Fibroblast of lung (primary cell): ENCODE measurements around the gene SLC17A5. TPM values are rescaled to one million over a fixed set of nuclear protein-coding genes. Genes with fewer than 3 reads are reported as not detected.
"Not testable (repeated sequence)": the region's sequence is repeated elsewhere in the genome, so short reads cannot be mapped to it uniquely, and the experiment has no call there.

Source experiments
- DNase-seq, 2 donors: peaks; one replicate each; pipeline versions ENCODE4 v3.0.0 to v3.0.0-alpha.2; 2010; ENCODE audit warnings: low read depth in 2 of 2
- H2AFZ ChIP-seq: 2 replicates; pipeline ENCODE4 v1.5.1; 2012; ENCODE audit warnings: low read length, control low read depth, inconsistent platforms
- H3K27ac ChIP-seq: 2 replicates; pipeline ENCODE4 v1.5.1; 2011; ENCODE audit warnings: low read length, control low read depth; ENCODE audit not compliant: insufficient read depth
- H3K27me3 ChIP-seq: 2 replicates; pipeline ENCODE4 v1.5.1; 2011; ENCODE audit warnings: mild to moderate bottlenecking, low read length; ENCODE audit not compliant: control insufficient read depth, insufficient read depth
- H3K36me3 ChIP-seq: 2 replicates; pipeline ENCODE4 v1.5.1; 2011; ENCODE audit warnings: low read length; ENCODE audit not compliant: control insufficient read depth, insufficient read depth
- H3K4me1 ChIP-seq: 2 replicates; pipeline ENCODE4 v1.5.1; 2011; ENCODE audit warnings: low read length; ENCODE audit not compliant: control insufficient read depth, insufficient read depth; ENCODE audit errors: extremely low read depth
- H3K4me2 ChIP-seq: 2 replicates; pipeline ENCODE4 v1.5.1; 2011; ENCODE audit warnings: low read length, control low read depth; ENCODE audit not compliant: insufficient read depth; ENCODE audit errors: extremely low read depth
- H3K4me3 ChIP-seq, 4 experiments: fragments of 200-600 bp in 1 of 4; sonication (generic) in 1 of 4; replicated peaks in 1 of 4; 2 replicates each; pipeline ENCODE4 v1.5.1; 2011 to 2016; ENCODE audit warnings: low read length in 4 of 4, low read depth in 3 of 4, mild to moderate bottlenecking in 3 of 4, control low read depth in 2 of 4, inconsistent platforms in 1 of 4, mixed read lengths in 1 of 4; ENCODE audit not compliant: insufficient read depth in 1 of 4; ENCODE audit errors: control extremely low read depth in 1 of 4
- H3K79me2 ChIP-seq: 2 replicates; pipeline ENCODE4 v1.5.1; 2012; ENCODE audit warnings: mild to moderate bottlenecking, low read length, inconsistent platforms; ENCODE audit not compliant: control insufficient read depth, insufficient read depth
- H3K9ac ChIP-seq: 2 replicates; pipeline ENCODE4 v1.5.1; 2011; ENCODE audit warnings: mild to moderate bottlenecking, low read length, control low read depth; ENCODE audit not compliant: insufficient read depth
- H3K9me3 ChIP-seq: 2 replicates; pipeline ENCODE4 v1.5.1; 2012; ENCODE audit warnings: low read depth, low read length; ENCODE audit not compliant: control insufficient read depth, insufficient read depth
- H4K20me1 ChIP-seq: 2 replicates; pipeline ENCODE4 v1.5.1; 2011; ENCODE audit warnings: low read length; ENCODE audit not compliant: control insufficient read depth, insufficient read depth; ENCODE audit errors: extremely low read depth
- CTCF ChIP-seq, 2 donors: IDR thresholded peaks in 1 of 2; conservative IDR thresholded peaks in 1 of 2; 1 replicate in 1 of 2; 2 replicates in 1 of 2; pipeline ENCODE4 v1.5.1; 2011 to 2012; ENCODE audit warnings: low read length in 2 of 2, control low read depth in 1 of 2, inconsistent platforms in 1 of 2, low read depth in 1 of 2, mild to moderate bottlenecking in 1 of 2
- EZH2 ChIP-seq: IDR thresholded peaks from 2 replicates; pipeline ENCODE4 v1.5.1; 2012; ENCODE audit warnings: low read length, control low read depth, mild to moderate bottlenecking; ENCODE audit errors: missing control alignments
- polyA plus RNA-seq, 2 donors: library from polyadenylated mRNA; depleted of rRNA in 1 of 2; stranded (reverse) in 1 of 2; unstranded in 1 of 2; fragments of >200 nt; gene quantifications; 2 replicates each; pipeline ENCODE4 v1.2.1, GENCODE V29; 2011 to 2012; ENCODE audit warnings: missing spikeins in 1 of 2
- total RNA-seq: library from RNA; depleted of rRNA; stranded (reverse); fragments of >200 nt; gene quantifications from 2 replicates; pipeline ENCODE4 v1.2.1, GENCODE V29; 2014

The SLC17A5 gene
- total and polyA plus RNA-seq, 2 donors (not counting 1 experiment from before 2014, with no cell fraction given), result 39.3 to 56.8 TPM

DNA sequence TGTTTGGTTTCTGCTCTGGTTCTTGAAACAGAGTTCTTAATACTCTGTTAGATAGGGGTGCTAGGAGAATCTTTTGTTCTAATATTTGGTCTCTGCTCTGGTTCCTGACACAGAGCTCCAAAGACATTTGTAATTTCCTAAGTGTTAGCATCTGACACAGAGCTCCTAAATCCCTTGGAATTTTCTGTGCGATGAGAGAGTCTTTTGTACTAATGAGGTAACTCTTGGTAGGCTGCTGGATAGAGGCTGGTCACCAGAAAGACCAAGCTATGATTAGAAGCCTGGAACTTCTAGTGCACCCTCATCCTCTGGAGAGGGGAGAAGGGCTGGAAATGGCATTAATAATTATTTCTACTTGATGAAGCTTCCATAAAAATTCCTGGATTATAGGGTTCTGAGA lies 34.6 kb upstream of the SLC17A5 start:
- no peaks in the 10 kb centered on the region for H3K27me3 ChIP-seq
- no peaks in the 10 kb centered on the region for H3K9me3 ChIP-seq
- no peak overlapping the region for H3K27ac ChIP-seq
- H3K4me3 ChIP-seq, result no peak overlapping the region
- no peak overlapping the region for H3K9ac ChIP-seq
- peaks cover 4% of the 10 kb centered on the region for H3K4me1 ChIP-seq
- no peak overlapping the region for H3K4me2 ChIP-seq
- TF ChIP-seq CTCF (conservative IDR thresholded peaks at IDR 0.05 in 1 of 2, IDR thresholded peaks at IDR 0.05 in 1 of 2; ENCODE audit: low read depth in 1 of 2, low read length in 2 of 2), result no peak
- no peak for TF ChIP-seq EZH2
- no peaks in the 10 kb centered on the region for H3K36me3 ChIP-seq
- no peak for DNase-seq
- no peaks in the 10 kb centered on the region for H3K79me2 ChIP-seq
- no peak overlapping the region for H2AFZ ChIP-seq
- H4K20me1 ChIP-seq, result no peaks in the 10 kb centered on the region

- not testable (repeated sequence) for H3K9ac ChIP-seq, H3K79me2 ChIP-seq, H2AFZ ChIP-seq, H3K9me3 ChIP-seq, H3K4me2 ChIP-seq, H3K36me3 ChIP-seq, DNase-seq, H3K27ac ChIP-seq, H3K4me1 ChIP-seq, H3K27me3 ChIP-seq, H3K4me3 ChIP-seq, H4K20me1 ChIP-seq
Observed at GRCh38 chr6:73683574-73683973, 29.8 kb upstream of the SLC17A5 start.

DNA sequence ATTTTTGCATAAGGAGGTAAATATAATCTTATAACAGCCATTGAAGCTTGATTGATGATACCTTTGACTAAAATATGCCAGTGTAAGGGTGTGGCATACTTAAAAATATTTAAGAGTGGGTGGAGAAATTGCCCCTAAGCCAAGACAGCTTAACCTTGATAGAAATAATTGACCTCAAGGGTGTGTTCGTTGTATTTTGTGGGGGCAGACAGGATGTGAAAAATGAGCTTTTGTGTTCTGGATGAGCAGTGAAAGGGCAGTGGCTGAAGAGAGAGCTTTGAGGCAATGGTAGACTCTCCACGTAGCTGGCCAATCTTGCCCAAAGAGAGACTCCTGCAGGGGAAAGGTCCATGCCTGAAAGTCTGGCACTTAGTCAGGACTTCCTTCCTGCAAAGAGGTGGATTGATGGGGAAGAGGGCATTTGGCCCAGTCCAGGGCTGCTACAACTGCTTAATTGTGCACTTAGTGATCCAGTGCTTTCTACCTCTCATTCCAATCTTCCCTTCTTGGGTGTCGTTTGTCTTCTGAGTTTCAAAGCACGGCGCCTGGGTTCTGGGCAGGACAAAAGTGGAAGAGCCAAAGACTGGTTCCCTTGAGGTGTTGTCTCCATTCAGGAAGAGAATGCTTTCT lies 26.6 kb upstream of the SLC17A5 start:
- H3K4me2 ChIP-seq, result no peak overlapping the region

GRCh38 chr6:73679846-73680245 lies 26.1 kb upstream of the SLC17A5 start:
- H3K79me2 ChIP-seq, H3K9ac ChIP-seq, H3K4me3 ChIP-seq, H3K4me2 ChIP-seq, H3K27me3 ChIP-seq, H3K9me3 ChIP-seq, DNase-seq, H3K36me3 ChIP-seq, H2AFZ ChIP-seq, H3K4me1 ChIP-seq, H3K27ac ChIP-seq, H4K20me1 ChIP-seq: not testable (repeated sequence)

More for the DNA sequence above, 26.6 kb upstream of the SLC17A5 start:
- H4K20me1 ChIP-seq, result no peaks in the 10 kb centered on the region
- no peaks in the 10 kb centered on the region for H3K9me3 ChIP-seq
- TF ChIP-seq CTCF (conservative IDR thresholded peaks at IDR 0.05 in 1 of 2, IDR thresholded peaks at IDR 0.05 in 1 of 2; ENCODE audit: low read depth in 1 of 2, low read length in 2 of 2) (no peak), EZH2 (no peak)
- H3K9ac ChIP-seq, result no peak overlapping the region
- H2AFZ ChIP-seq, result no peak overlapping the region
- no peaks in the 10 kb centered on the region for H3K27me3 ChIP-seq
- no peaks in the 10 kb centered on the region for H3K36me3 ChIP-seq
- H3K79me2 ChIP-seq, result no peaks in the 10 kb centered on the region
- no peak for DNase-seq
- H3K4me3 ChIP-seq, result no peak overlapping the region
- H3K4me1 ChIP-seq, result no peaks in the 10 kb centered on the region
- no peak overlapping the region for H3K27ac ChIP-seq
